ENCODE results near the gene GUCY1A2. TPM values are rescaled to one million over a fixed set of nuclear protein-coding genes. Genes with fewer than 3 reads are reported as not detected.
"Not testable (repeated sequence)": the region's sequence is repeated elsewhere in the genome, so short reads cannot be mapped to it uniquely, and the experiment has no call there.

GUCY1A2 gene
- total RNA-seq, 1 experiment from 2014 or later = 0.34 TPM

- in situ Hi-C loops (cut with HindIII; ENCODE audit: low pct_unique_long_range_greater_than_20kb, low sequenced_read_pairs); DNase-seq (ENCODE audit: low read depth, low spot score): not testable (repeated sequence)
These were observed 134.6 kb downstream of the GUCY1A2 start for GRCh38 chr11:106883693-106884092.

- DNase-seq (ENCODE audit: low read depth, low spot score) = no peak
- in situ Hi-C loops (cut with HindIII; ENCODE audit: low pct_unique_long_range_greater_than_20kb, low sequenced_read_pairs) = no loop called here
These were observed 138.3 kb downstream of the GUCY1A2 start for GRCh38 chr11:106879832-106880546.

- DNase-seq (ENCODE audit: low read depth, low spot score) = no peak
- in situ Hi-C loops (cut with HindIII; ENCODE audit: low pct_unique_long_range_greater_than_20kb, low sequenced_read_pairs) = no loop called here
These were observed 139.2 kb downstream of the GUCY1A2 start for GRCh38 chr11:106879029-106879428.

- DNase-seq (ENCODE audit: low read depth, low spot score) = no peak
- in situ Hi-C loops (cut with HindIII; ENCODE audit: low pct_unique_long_range_greater_than_20kb, low sequenced_read_pairs) = no loop called here
These were observed 143.3 kb downstream of the GUCY1A2 start for GRCh38 chr11:106875013-106875412.

GRCh38 chr11:106872246-106872645 lies 146.0 kb downstream of the GUCY1A2 start:
- in situ Hi-C loops (cut with HindIII; ENCODE audit: low pct_unique_long_range_greater_than_20kb, low sequenced_read_pairs) = no loop called here
- no peak for DNase-seq (ENCODE audit: low read depth, low spot score)

GRCh38 chr11:106858200-106858599 lies 160.1 kb downstream of the GUCY1A2 start:
- no peak for DNase-seq (ENCODE audit: low read depth, low spot score)
- in situ Hi-C loops (cut with HindIII; ENCODE audit: low pct_unique_long_range_greater_than_20kb, low sequenced_read_pairs) = no loop called here

- DNase-seq (ENCODE audit: low read depth, low spot score) = no peak
- in situ Hi-C loops (cut with HindIII; ENCODE audit: low pct_unique_long_range_greater_than_20kb, low sequenced_read_pairs) = no loop called here
These were observed 161.7 kb downstream of the GUCY1A2 start for GRCh38 chr11:106856566-106856965.

- no peak for DNase-seq (ENCODE audit: low read depth, low spot score)
- in situ Hi-C loops (cut with HindIII; ENCODE audit: low pct_unique_long_range_greater_than_20kb, low sequenced_read_pairs) = no loop called here
These were observed 163.8 kb downstream of the GUCY1A2 start for GRCh38 chr11:106854429-106854828.

GRCh38 chr11:106853850-106854401 lies 164.3 kb downstream of the GUCY1A2 start:
- DNase-seq (ENCODE audit: low read depth, low spot score) = no peak
- in situ Hi-C loops (cut with HindIII; ENCODE audit: low pct_unique_long_range_greater_than_20kb, low sequenced_read_pairs) = no loop called here

GRCh38 chr11:106852779-106853178 lies 165.5 kb downstream of the GUCY1A2 start:
- in situ Hi-C loops (cut with HindIII; ENCODE audit: low pct_unique_long_range_greater_than_20kb, low sequenced_read_pairs) = no loop called here
- no peak for DNase-seq (ENCODE audit: low read depth, low spot score)

GRCh38 chr11:106848526-106848925 lies 169.8 kb downstream of the GUCY1A2 start:
- in situ Hi-C loops (cut with HindIII; ENCODE audit: low pct_unique_long_range_greater_than_20kb, low sequenced_read_pairs) = no loop called here

GRCh38 chr11:106842134-106842533 lies 176.1 kb downstream of the GUCY1A2 start:
- no peak for DNase-seq (ENCODE audit: low read depth, low spot score)
- in situ Hi-C loops (cut with HindIII; ENCODE audit: low pct_unique_long_range_greater_than_20kb, low sequenced_read_pairs) = no loop called here

More at GRCh38 chr11:106848526-106848925, 169.8 kb downstream of the GUCY1A2 start:
- no peak for DNase-seq (ENCODE audit: low read depth, low spot score)

GRCh38 chr11:106840947-106841346 lies 177.3 kb downstream of the GUCY1A2 start:
- no peak for DNase-seq (ENCODE audit: low read depth, low spot score)
- in situ Hi-C loops (cut with HindIII; ENCODE audit: low pct_unique_long_range_greater_than_20kb, low sequenced_read_pairs) = no loop called here

GRCh38 chr11:106840146-106840545 lies 178.1 kb downstream of the GUCY1A2 start:
- no peak for DNase-seq (ENCODE audit: low read depth, low spot score)
- in situ Hi-C loops (cut with HindIII; ENCODE audit: low pct_unique_long_range_greater_than_20kb, low sequenced_read_pairs) = no loop called here

- in situ Hi-C loops (cut with HindIII; ENCODE audit: low pct_unique_long_range_greater_than_20kb, low sequenced_read_pairs) = no loop called here
- no peak for DNase-seq (ENCODE audit: low read depth, low spot score)
These were observed 183.7 kb downstream of the GUCY1A2 start for GRCh38 chr11:106834567-106834966.

- no peak for DNase-seq (ENCODE audit: low read depth, low spot score)
- in situ Hi-C loops (cut with HindIII; ENCODE audit: low pct_unique_long_range_greater_than_20kb, low sequenced_read_pairs) = no loop called here
These were observed 189.3 kb downstream of the GUCY1A2 start for GRCh38 chr11:106828976-106829375.

GRCh38 chr11:106828576-106828975 lies 189.7 kb downstream of the GUCY1A2 start:
- in situ Hi-C loops (cut with HindIII; ENCODE audit: low pct_unique_long_range_greater_than_20kb, low sequenced_read_pairs) = no loop called here
- no peak for DNase-seq (ENCODE audit: low read depth, low spot score)

GRCh38 chr11:106827687-106828086 lies 190.6 kb downstream of the GUCY1A2 start:
- in situ Hi-C loops (cut with HindIII; ENCODE audit: low pct_unique_long_range_greater_than_20kb, low sequenced_read_pairs) = no loop called here
- DNase-seq (ENCODE audit: low read depth, low spot score) = no peak

- DNase-seq (ENCODE audit: low read depth, low spot score); in situ Hi-C loops (cut with HindIII; ENCODE audit: low pct_unique_long_range_greater_than_20kb, low sequenced_read_pairs): not testable (repeated sequence)
These were observed 191.7 kb downstream of the GUCY1A2 start for GRCh38 chr11:106826558-106826957.

Measured in SK-MEL-5 (cell line).